Fibroblast of skin of right biceps (primary cell): ENCODE results near the gene DDX4.
A peak's percentile ranks its signal among the peaks of the same experiment; 100 is the strongest.
"Not testable (repeated sequence)": the region's sequence is repeated elsewhere in the genome, so short reads cannot be mapped to it uniquely, and the experiment has no call there.

Experiments
- DNase-seq: peaks from one replicate; pipeline ENCODE4 v3.0.0-alpha.2; 2013

The DDX4 gene

GRCh38 chr5:55737793-55738192 is at the start of gene DDX4:
Gene DDX4 (plus strand): TSS chr5:55738061. CDS start chr5:55738964, 903 bp downstream.
- no peak for DNase-seq

DNA sequence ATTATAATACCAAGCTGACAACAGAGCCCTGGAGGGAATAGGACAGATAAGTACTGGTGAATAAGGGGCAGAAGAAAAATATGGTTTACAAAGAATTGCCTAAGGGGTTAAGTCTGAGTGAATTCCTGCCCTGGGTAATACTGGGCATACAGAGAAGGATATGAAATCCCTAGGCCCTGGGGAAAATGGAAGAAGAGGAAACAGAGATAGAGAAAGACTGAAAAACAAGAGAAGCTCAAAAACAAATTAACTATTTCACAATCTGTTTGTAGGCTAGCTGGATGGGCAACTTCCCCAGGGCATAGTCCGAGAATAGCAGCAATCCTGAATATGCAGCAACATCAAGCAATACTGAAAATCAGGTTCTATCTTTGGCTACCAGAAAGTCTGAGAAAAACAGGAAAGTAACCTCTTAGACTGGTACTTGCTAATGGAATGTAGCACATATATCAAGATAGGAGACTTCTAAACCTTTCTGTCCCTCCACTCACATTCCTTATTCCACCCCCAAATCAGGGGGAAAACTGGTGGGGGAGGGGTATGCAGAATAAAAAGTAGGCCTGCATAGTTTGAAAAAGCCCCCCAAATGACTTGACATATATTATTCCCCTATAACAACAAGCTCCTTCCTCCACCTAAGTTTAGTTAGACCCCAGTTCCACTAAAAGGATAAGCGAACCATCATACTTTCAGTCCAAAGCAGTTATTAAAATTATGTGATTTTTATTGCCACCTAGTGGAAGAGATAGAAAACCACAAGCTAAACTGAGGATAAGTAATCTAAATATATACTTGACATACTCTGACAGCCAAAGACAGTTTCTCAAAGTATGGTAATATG is 46.4 kb upstream of the DDX4 start:
- peak; percentile 65 for DNase-seq

DNA sequence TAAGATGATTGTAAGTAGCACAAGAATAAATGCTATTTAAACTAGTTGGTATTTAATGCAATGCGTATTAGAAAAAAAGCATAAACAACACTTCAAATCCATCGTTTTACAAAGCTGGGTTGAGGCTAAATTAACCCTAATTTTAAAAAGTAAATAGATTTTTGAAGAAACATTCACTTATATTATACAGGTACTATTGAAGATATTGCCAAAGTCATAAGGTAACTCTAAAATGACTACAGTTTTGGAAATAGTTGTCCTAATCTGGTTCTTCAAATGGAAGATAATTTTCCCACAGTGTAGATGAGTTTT is 45.8 kb upstream of the DDX4 start:
- DNase-seq: no peak

DNA sequence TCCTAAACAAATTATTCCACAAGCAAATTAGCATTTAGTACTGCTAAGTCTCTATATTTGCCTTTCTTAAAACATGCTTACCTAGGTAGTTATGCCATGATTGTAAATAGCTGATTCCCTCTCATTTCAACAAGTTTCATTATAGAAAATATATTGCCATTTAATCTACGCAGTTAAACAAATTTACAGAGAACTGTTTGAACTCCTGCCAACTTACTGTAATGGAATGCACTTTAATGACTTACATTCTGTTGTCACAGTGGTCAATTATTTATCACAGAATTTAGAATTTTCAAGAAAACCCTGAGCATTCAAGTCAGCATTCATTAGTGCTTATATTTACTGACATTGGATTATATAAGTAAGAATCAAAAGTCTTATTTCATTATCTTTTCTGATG is 45.4 kb upstream of the DDX4 start:
- no peak for DNase-seq

GRCh38 chr5:55694152-55694830 is 43.6 kb upstream of the DDX4 start:
- DNase-seq: peak; percentile 27

- DNase-seq: not testable (repeated sequence)
Observed at GRCh38 chr5:55696704-55697103, 41.2 kb upstream of the DDX4 start.

GRCh38 chr5:55699041-55699688 is 38.7 kb upstream of the DDX4 start:
- no peak for DNase-seq

- DNase-seq: no peak
Observed at GRCh38 chr5:55700745-55701144, 37.1 kb upstream of the DDX4 start.

- no peak for DNase-seq
Observed at GRCh38 chr5:55701462-55702103, 36.3 kb upstream of the DDX4 start.

DNA sequence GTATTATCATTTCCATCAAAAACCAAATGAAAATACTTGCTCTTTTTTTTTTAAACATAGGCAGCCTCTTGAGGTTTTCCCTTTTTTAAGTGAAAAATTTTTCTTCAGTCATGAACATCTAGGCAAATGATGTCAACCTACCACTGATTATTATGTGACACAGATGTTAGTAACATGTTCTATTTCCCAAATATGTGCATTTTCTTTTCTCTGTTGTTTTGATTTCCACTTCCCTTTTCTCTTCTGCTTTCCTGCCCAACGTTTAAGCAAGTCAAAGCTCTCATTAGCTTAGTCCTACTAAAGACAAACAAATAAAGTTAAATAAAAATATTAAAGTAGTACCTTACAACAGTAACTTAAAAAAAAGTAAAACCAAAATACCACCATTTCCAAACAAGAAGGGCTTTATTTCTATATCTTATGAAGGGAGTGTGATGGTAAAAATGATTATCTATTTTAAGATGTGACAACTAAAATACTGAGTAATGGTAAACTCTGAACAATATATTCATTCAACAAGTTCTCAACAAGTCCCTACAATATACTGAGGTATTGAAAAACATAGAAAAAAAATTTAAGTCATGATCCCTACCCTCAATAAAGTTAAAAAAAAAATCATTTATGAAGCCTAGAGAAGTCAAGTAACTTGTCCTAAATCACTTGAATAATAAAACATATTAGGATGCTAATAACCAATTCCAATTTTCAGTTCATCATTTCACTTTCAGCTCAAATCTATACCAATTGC is 35.1 kb upstream of the DDX4 start:
- DNase-seq: no peak

DNA sequence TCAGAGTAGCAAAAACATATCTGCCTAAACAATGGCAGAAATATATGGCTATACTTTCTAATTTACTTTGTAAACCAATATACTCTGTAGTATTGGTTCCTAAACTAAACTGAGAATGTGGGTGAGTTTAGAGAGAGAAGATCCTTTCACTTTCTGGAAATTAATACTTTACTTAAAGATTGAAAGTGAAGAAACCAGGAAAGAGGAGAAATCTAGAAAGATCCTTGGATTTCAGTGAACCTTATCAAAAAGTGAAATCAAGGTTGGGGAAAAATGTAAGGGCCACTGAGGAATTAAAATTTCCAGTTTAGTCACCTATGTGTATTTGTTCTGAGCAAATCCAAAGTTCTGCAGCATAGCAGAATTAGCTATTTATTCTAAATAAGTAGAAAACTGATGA is 31.6 kb upstream of the DDX4 start:
- no peak for DNase-seq

DNA sequence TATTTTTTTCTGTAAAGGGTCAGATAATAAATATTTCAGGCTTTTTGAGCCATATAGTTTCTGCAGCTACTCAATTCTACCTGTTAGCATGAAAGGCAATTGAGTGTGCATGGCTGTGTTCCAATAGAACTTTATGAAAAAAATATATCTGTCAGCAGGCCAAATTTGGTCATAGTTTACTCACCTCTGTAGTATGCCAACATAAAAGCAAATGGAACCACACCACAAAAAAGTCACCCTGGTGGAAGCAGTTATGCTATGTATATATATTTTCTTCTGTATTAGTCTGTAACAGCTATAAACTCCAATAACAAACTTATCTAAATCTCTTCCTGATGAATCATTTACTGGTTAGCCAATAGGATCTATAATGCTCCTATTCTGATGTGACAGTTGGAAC is 29.1 kb upstream of the DDX4 start:
- peak; percentile 22 for DNase-seq

DNA sequence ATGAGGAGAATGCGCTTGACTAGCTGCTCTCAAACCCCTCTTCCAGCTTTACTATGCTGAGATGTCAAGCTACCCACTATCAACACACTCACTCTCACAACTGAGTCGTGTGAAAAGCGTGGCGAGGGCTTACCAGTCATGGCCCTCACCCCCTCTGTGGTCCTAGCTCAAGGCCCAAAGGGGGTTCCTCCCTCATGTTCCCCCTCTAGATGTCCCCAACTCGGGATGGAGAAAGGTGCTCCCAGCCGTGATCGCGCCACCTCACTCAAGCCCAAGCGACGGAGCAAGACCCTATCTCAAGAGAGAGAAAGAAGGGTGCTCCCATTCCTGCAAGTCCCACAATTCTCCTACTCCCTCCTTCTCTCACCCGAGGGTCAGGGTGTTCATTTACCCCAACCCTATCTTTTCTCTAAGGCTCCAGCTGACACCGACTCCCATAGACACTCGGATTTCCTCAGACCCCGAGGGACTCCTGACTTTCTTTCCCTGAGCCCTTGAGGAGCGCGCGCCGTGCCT is 26.3 kb upstream of the DDX4 start:
- DNase-seq: no peak

GRCh38 chr5:55712023-55712859 is 25.6 kb upstream of the DDX4 start, which contains the start of gene SLC38A9:
Gene SLC38A9 (minus strand): TSS chr5:55712324. CDS start chr5:55697958, 14,366 bp downstream.
- peak; percentile 93 for DNase-seq

GRCh38 chr5:55713871-55714270 is 24.0 kb upstream of the DDX4 start:
- DNase-seq: no peak

DNA sequence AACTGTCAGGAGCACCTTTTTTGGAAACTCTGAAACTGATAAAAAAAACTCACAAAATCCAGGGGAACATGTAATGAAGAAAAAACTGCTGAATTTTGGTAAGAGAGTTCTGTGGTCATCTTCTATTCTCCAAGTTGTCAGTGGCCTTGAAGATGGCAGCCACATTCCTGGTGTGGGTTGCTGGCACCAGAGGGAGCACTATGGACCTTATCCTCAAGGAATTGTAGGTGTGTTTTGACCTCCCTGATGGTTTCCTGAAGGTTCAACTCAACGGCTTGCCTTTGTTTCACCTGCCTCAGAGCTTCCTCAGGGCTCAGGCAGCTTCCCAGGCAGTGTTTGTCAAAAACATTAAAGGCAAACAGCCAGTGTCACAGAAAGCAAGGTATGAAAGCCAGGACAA is 23.5 kb upstream of the DDX4 start:
- no peak for DNase-seq

DNA sequence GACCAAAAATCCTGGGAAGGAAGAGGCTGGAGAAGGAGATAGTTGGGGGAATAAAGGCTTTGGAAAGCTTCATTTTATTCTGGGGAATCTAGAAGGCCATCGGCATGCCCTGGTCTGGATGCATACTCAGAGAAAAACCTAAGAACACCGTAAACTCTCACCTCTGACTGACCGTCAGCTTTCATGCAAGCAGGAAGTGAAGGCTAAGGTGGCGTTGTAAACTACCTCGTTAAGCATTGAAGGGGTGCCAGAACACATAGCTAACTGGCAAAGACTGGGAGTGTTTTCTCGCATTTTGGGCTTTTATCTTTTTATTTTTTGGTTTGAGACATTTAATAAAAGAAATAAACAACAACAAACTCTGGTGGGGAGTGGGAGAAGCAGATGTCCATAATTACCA is 23.1 kb upstream of the DDX4 start:
- DNase-seq: no peak

- DNase-seq: no peak
Observed at GRCh38 chr5:55715519-55716078, 22.3 kb upstream of the DDX4 start.

DNA sequence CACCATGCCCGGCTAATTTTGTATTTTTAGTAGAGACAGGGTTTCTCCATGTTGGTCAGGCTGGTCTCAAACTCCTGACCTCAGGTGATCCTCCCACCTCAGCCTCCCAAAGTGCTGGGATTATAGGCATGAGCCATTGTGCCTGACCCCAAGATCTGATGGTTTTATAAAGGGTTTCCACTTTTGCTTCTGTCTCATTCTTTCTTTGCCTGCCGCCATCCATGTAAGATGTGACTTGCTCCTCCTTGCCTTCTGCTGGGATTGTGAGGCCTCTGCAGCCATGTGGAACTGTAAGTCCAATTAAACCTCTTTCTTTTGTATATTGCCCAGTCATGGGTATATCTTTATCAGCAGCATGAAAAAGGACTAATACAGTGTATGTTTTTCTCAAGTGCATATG is 18.8 kb upstream of the DDX4 start:
- not testable (repeated sequence) for DNase-seq

DNA sequence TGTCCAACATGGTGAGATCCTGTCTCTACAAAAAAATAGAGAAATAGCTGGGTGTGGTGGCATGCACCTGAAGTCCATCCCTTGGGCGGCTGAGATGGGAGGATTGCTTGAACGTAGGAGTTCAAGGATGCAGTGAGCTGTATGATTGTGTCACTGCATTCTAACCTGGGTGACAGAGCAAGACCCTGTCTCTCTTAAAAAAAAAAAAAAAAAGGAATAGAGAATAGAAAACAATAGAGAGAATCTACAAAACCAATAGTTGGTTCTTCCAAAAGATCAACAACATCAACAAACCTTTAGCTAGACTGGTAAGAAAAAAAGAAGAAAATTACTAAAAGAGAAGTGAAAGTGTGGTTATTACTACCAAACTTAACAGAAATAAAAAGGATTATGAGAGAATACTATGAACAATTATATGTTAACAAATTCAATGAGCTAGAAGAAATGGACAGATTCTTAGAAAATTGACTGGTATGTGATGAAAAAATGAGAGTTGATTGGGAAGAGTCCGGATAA is 17.6 kb upstream of the DDX4 start:
- DNase-seq: no peak

DNA sequence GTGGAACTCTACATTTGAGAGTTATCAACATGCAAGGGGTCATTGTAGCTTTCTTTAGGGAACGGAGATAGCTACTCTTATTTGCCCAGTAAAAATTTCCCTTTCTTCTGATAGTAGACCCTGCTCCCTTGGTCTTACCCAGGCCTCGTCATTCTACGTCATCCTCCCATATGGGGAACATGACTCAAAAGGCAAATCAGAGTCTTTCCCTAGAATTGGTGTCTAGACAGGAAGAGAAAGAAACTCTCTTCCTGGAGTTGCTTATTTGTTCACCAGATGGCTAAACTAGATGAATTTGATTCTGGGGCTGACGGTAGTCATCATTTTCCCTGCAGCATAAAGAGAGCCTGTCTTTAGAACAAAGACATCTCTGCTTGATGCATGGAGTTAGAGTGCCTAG is 13.6 kb upstream of the DDX4 start:
- DNase-seq: peak; percentile 20
